ENCODE measurements around the gene ATP10B. TPM values are rescaled to one million over a fixed set of nuclear protein-coding genes. Genes with fewer than 3 reads are reported as not detected.

ATP10B gene
- total RNA-seq, 2 donors from 2014 or later = 1.3 to 2.1 TPM

DNA sequence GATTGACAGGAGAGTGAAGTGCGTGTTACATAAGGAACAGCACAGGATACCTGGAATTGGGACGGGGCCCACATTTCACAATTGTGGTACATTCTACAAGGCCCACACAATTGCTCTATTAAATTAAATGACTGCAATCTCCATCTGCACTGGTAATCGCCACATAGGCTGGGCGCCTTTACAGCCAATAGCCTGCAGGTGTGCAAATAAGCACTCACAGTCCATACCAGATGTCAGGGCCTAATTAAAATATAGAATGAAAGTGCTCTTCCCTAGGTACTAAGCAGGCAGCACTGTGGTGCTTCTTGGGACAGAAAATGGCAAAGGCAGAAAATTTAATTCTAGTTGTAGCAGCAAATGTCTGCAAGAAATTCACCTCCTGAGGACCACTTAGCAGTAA, 82.7 kb downstream of the ATP10B start:
- H3K36me3 ChIP-seq (replicated peaks in 1 of 2; ENCODE audit: insufficient read depth in 1 of 2, low read depth in 2 of 2) = no peaks in the 10 kb centered on the region
- no peak overlapping the region for H3K4me3 ChIP-seq
- no peak overlapping the region for H3K27ac ChIP-seq
- intact Hi-C loops (cut with DNase I) = no loop called here
- H3K4me1 ChIP-seq = no peaks in the 10 kb centered on the region
- TF ChIP-seq, protein P1, sequence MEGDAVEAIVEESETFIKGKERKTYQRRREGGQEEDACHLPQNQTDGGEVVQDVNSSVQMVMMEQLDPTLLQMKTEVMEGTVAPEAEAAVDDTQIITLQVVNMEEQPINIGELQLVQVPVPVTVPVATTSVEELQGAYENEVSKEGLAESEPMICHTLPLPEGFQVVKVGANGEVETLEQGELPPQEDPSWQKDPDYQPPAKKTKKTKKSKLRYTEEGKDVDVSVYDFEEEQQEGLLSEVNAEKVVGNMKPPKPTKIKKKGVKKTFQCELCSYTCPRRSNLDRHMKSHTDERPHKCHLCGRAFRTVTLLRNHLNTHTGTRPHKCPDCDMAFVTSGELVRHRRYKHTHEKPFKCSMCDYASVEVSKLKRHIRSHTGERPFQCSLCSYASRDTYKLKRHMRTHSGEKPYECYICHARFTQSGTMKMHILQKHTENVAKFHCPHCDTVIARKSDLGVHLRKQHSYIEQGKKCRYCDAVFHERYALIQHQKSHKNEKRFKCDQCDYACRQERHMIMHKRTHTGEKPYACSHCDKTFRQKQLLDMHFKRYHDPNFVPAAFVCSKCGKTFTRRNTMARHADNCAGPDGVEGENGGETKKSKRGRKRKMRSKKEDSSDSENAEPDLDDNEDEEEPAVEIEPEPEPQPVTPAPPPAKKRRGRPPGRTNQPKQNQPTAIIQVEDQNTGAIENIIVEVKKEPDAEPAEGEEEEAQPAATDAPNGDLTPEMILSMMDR (IDR thresholded peaks at IDR 0.05) = no peak
- TF ChIP-seq POLR2A (IDR thresholded peaks at IDR 0.05) = no peak
- no peak for ATAC-seq
- no peaks in the 10 kb centered on the region for H3K9me3 ChIP-seq
- WGBS, 2 donors = 89 to 92% methylated on average over 4 of the region's 4 CpGs
- no peak for DNase-seq
- no peaks in the 10 kb centered on the region for H3K27me3 ChIP-seq

DNA sequence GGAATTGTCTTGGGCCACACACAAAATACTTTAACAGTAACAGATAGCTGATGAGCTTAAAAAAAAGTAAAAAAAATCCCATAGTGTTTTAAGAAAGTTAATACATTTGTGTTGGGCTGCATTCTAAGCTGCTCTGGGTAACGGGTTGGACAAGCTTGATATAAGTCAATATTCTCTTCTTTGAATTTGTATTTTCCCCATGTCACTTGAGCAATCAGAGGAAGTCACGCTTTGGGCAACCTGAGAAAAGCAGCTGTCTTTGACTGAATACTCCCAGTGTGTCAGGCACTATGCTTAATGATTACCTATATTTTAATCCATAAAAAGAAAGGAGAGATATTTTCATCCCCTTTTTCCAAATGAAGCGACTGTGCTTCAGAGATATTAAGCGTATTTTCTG, 84.9 kb downstream of the ATP10B start:
- no peak overlapping the region for H3K27ac ChIP-seq
- no peak overlapping the region for H3K4me3 ChIP-seq
- 76 to 80% methylated on average over 4 of the region's 4 CpGs for WGBS, 2 donors
- H3K27me3 ChIP-seq = no peaks in the 10 kb centered on the region
- no peaks in the 10 kb centered on the region for H3K9me3 ChIP-seq
- no peaks in the 10 kb centered on the region for H3K36me3 ChIP-seq (replicated peaks in 1 of 2; ENCODE audit: insufficient read depth in 1 of 2, low read depth in 2 of 2)
- no peaks in the 10 kb centered on the region for H3K4me1 ChIP-seq
- DNase-seq (no peak), ATAC-seq (no peak)
- TF ChIP-seq, protein P1 (IDR thresholded peaks at IDR 0.05) = no peak
- TF ChIP-seq POLR2A (IDR thresholded peaks at IDR 0.05) = no peak
- intact Hi-C loops (cut with DNase I) = no loop called here

DNA sequence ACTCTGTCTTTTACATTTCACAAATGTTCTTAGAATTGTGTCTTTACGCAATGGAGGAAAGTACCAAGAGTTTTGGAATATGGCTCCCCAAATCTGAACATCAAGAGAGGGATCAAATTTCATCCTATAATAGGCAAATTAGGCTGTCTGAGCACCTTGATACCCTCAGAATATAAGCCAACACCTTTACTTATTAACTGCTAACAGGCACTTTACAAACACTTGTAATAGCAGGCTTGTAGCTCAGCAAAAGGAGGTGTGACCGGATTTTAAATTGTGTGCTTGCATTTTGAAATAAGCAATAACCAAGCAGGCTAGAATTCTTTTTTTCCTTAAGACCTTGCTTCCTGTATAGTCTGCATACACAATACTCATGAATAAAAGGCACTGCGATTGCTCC, 92.0 kb downstream of the ATP10B start:
- Histone ChIP-seq H3K4me1 (no peaks in the 10 kb centered on the region), H3K36me3 (replicated peaks in 1 of 2; ENCODE audit: insufficient read depth in 1 of 2, low read depth in 2 of 2) (no peaks in the 10 kb centered on the region), H3K27ac (no peak overlapping the region), H3K27me3 (no peaks in the 10 kb centered on the region), H3K9me3 (no peaks in the 10 kb centered on the region), H3K4me3 (no peak overlapping the region)
- 89 to 91% methylated on average over 3 of the region's 3 CpGs for WGBS, 2 donors
- no peak for ATAC-seq
- TF ChIP-seq, protein P1 (IDR thresholded peaks at IDR 0.05) = no peak
- no peak for TF ChIP-seq POLR2A (IDR thresholded peaks at IDR 0.05)
- intact Hi-C loops (cut with DNase I) = no loop called here
- no peak for DNase-seq

DNA sequence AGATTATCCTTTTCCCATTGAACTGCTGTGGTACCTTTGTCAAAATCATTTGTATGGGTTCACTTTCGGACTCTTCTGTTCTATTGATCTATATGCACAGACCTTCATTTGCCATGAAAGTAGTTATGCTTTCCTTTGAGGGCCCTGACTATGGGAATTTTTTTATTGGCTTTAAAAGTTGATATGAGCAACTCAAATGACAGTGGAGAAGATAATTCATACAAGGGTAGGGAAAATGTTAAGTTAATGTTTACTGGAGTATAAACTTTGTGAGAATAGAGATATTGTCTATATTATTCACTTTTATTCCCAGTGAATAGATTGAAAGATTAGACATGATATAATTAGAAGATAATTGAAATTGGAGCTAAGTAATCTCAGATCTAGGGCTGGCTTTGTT, 94.8 kb downstream of the ATP10B start:
- Histone ChIP-seq H3K27ac (no peak overlapping the region), H3K4me3 (no peak overlapping the region), H3K4me1 (no peaks in the 10 kb centered on the region), H3K36me3 (replicated peaks in 1 of 2; ENCODE audit: insufficient read depth in 1 of 2, low read depth in 2 of 2) (no peaks in the 10 kb centered on the region), H3K9me3 (no peaks in the 10 kb centered on the region), H3K27me3 (no peaks in the 10 kb centered on the region)
- WGBS, 2 donors = 0 to 55% methylated on average over 1 of the region's 1 CpG
- intact Hi-C loops (cut with DNase I) = no loop called here
- ATAC-seq (no peak), DNase-seq (no peak)
- TF ChIP-seq POLR2A (IDR thresholded peaks at IDR 0.05) = no peak
- TF ChIP-seq, protein P1 (IDR thresholded peaks at IDR 0.05) = no peak

DNA sequence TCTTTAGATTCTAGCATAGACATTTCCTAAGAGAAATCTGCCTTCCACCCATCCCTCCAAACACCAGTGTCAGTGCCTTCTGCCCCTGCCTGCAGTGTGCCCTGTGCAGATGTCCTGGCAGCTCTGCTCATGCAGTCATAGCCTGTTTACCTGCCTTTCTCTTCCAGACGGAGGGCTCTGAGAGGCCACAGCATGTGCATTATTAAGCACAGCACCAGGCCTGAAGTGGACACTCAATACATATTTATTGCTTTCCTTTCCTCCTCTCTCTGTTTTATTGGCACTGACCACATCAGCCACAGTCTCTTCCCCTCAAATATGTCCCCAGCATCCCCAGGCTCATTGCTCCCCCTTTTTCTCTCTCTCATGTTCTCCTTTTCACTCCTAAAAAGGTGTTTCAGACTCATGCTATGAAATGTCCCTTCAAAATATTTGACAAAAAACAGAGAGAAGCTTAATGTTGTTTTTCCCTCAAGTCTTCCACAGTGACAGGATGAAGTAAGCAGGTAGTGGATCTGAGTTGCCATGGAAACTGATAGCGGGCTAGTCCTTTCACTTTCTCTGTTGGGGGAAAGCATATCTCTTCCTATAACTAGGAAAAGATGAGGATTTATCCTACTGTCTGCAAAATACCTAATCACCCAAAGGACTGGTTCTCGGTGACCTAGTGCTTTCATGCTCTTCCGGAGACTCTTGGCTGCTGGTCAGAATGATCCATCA, 100.9 kb downstream of the ATP10B start:
- no peaks in the 10 kb centered on the region for H3K4me1 ChIP-seq
- no peaks in the 10 kb centered on the region for H3K27me3 ChIP-seq
- no peak overlapping the region for H3K4me3 ChIP-seq
- H3K27ac ChIP-seq = no peak overlapping the region
- 34 to 47% methylated on average over 4 of the region's 4 CpGs for WGBS, 2 donors
- DNase-seq = no peak
- H3K9me3 ChIP-seq = no peaks in the 10 kb centered on the region
- no peak for TF ChIP-seq POLR2A (IDR thresholded peaks at IDR 0.05)
- TF ChIP-seq, protein P1 (IDR thresholded peaks at IDR 0.05) = no peak
- ATAC-seq = no peak
- H3K36me3 ChIP-seq (replicated peaks in 1 of 2; ENCODE audit: insufficient read depth in 1 of 2, low read depth in 2 of 2) = no peaks in the 10 kb centered on the region
- intact Hi-C loops (cut with DNase I) = no loop called here
